PC-9 (cell line): Measurements from ENCODE around the gene PHC3.

Experiments used
- EZH2 ChIP-seq: fragments of 200-600 bp; sonication (generic); IDR thresholded peaks from 2 replicates; pipeline ENCODE4 v1.8.0; 2017; ENCODE audit warnings: antibody characterized with exemption, low read depth
- TF ChIP-seq, protein P1 (sequence below): fragments of 200-600 bp; sonication (generic); conservative IDR thresholded peaks from 2 replicates; pipeline ENCODE4 v1.6.1; 2017; ENCODE audit warnings: mixed run types, antibody characterized with exemption, mild to moderate bottlenecking, moderate library complexity

DNA sequence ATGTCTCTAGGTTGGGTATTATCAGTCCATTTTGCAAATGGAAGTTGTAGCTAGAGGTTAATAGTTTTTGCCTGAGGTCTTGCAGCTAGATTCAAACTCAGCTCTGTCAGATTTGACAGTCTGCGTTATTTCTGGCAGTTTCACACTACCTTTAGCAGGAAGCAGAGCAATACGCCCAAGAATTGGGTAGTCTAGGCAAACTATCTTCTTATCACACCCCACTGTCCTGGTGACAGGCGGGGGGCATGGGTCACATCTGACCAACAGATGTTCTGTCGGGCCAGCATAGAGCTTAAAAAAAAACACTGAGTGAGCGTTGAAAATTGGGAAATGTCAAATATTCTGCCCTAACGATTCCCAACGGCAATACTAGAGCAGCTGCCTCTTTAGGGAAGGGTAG is 138.0 kb downstream of the PHC3 start:
- TF ChIP-seq, protein P1, sequence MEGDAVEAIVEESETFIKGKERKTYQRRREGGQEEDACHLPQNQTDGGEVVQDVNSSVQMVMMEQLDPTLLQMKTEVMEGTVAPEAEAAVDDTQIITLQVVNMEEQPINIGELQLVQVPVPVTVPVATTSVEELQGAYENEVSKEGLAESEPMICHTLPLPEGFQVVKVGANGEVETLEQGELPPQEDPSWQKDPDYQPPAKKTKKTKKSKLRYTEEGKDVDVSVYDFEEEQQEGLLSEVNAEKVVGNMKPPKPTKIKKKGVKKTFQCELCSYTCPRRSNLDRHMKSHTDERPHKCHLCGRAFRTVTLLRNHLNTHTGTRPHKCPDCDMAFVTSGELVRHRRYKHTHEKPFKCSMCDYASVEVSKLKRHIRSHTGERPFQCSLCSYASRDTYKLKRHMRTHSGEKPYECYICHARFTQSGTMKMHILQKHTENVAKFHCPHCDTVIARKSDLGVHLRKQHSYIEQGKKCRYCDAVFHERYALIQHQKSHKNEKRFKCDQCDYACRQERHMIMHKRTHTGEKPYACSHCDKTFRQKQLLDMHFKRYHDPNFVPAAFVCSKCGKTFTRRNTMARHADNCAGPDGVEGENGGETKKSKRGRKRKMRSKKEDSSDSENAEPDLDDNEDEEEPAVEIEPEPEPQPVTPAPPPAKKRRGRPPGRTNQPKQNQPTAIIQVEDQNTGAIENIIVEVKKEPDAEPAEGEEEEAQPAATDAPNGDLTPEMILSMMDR, result no peak
- no peak for TF ChIP-seq EZH2
